Spleen (tissue), 7 donors: Measurements from ENCODE around the gene GRK3.

Experiments
- POLR2AphosphoS5 ChIP-seq, 3 donors: sonication (generic); formaldehyde crosslinking; IDR thresholded peaks; one replicate each; pipeline ENCODE4 v1.5.1; 2017; ENCODE audit warnings: antibody characterized with exemption in 3 of 3
- TF ChIP-seq, protein P1 (sequence below), 11 experiments: fragments of 200-600 bp in 7 of 11; fragments of 450-650 bp in 4 of 11; sonication (generic) in 4 of 11; IDR thresholded peaks in 8 of 11; conservative IDR thresholded peaks in 3 of 11; 1 replicate in 7 of 11; 2 replicates in 4 of 11; pipeline versions ENCODE4 v1.4.0 to v1.8.0; 2016 to 2021; ENCODE audit warnings: antibody characterized with exemption in 11 of 11, inconsistent platforms in 4 of 11, mild to moderate bottlenecking in 1 of 11
- donor health status: DM: no; HTN: no; CAD: no; lungs with moderate emphysema.
- donor health status: DM: no; HTN: no; CAD: no.
- donor health status: DM: no; HTN: no; CAD: no.

DNA sequence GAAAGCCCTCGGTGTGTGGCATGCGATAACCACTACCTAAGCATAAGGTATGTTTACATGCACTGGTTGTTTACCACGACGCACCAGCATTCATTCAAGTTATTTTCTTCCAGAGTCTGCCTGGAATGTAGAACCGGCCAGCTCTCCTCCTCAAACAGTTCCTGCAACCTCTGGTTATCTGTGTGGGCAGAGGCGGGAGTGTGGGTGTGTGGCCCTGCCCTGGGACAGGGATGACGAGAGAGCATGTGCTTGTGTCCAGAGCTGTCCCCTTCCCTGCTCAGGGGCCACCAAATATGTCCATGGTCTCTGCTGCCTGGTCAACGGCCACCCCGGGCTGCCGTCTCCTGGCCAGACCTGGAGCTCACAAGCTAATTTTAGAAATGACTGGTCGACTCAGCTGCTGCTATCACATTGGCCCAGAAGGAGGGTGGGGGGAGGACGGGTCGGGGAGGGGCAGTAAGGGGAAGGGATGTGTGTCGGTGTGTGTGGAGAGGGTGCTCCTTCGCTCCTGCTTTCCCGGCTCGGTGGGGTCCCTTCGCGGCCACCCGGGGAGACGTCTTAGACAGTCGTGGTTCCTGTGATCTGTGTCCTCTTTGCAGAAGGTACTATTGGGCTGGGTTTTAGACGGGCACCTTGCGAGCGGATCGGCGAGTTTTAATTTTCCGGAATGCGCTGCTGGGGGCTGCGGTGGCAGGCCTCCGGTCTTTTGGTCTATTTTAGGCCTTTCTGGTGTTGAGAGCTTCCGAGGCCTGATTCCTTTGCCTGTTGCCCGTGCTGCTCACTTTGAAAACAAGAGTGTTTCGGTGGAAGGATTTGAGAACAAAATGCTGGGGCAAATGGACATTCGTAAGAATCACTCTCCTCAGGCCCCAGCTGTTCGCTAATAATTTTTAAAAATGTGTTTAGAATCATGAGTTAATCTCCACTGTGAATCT is 177.5 kb downstream of the GRK3 start, which contains the start of gene MYO18B:
- TF ChIP-seq, protein P1, sequence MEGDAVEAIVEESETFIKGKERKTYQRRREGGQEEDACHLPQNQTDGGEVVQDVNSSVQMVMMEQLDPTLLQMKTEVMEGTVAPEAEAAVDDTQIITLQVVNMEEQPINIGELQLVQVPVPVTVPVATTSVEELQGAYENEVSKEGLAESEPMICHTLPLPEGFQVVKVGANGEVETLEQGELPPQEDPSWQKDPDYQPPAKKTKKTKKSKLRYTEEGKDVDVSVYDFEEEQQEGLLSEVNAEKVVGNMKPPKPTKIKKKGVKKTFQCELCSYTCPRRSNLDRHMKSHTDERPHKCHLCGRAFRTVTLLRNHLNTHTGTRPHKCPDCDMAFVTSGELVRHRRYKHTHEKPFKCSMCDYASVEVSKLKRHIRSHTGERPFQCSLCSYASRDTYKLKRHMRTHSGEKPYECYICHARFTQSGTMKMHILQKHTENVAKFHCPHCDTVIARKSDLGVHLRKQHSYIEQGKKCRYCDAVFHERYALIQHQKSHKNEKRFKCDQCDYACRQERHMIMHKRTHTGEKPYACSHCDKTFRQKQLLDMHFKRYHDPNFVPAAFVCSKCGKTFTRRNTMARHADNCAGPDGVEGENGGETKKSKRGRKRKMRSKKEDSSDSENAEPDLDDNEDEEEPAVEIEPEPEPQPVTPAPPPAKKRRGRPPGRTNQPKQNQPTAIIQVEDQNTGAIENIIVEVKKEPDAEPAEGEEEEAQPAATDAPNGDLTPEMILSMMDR (IDR thresholded peaks at IDR 0.05 in 8 of 11, conservative IDR thresholded peaks at IDR 0.05 in 3 of 11), result no peak
- TF ChIP-seq POLR2AphosphoS5 (IDR thresholded peaks at IDR 0.05), result no peak
